Measurements from ENCODE around the gene TRPC6.

TRPC6 gene

GRCh38 chr11:101586965-101587364 lies 3.2 kb upstream of the TRPC6 start:
- H3K27ac ChIP-seq (ENCODE audit: low read depth, low read length, poor library complexity, severe bottlenecking), result no peak overlapping the region
- no peaks in the 10 kb centered on the region for H4K20me1 ChIP-seq (ENCODE audit: insufficient read depth, low read length)
- no peak overlapping the region for H2AFZ ChIP-seq (ENCODE audit: low read length)
- no peaks in the 10 kb centered on the region for H3K9me2 ChIP-seq (ENCODE audit: low read depth, low read length)
- H3K9ac ChIP-seq (ENCODE audit: low read length), result no peak overlapping the region
- no peaks in the 10 kb centered on the region for H3K79me2 ChIP-seq (ENCODE audit: insufficient read depth, low read length)
- no peak for TF ChIP-seq CTCF (IDR thresholded peaks at IDR 0.05; ENCODE audit: low read length)
- TF ChIP-seq EZH2 (IDR thresholded peaks at IDR 0.05; ENCODE audit: borderline replicate concordance, low read length), result no peak
- no peaks in the 10 kb centered on the region for H3K9me3 ChIP-seq (ENCODE audit: low read length)
- H3K4me3 ChIP-seq (ENCODE audit: low read depth, low read length, poor library complexity, severe bottlenecking), result no peak overlapping the region
- H3K27me3 ChIP-seq (ENCODE audit: insufficient read depth, low read length), result no peaks in the 10 kb centered on the region
- H3K4me1 ChIP-seq (ENCODE audit: insufficient read depth, low read length, severe bottlenecking), result no peaks in the 10 kb centered on the region
- H3F3A ChIP-seq (ENCODE audit: insufficient read depth, low read length), result no peaks in the 10 kb centered on the region
- no peaks in the 10 kb centered on the region for H3K36me3 ChIP-seq (ENCODE audit: insufficient read depth, low read length)
- no peak overlapping the region for H3K4me2 ChIP-seq (ENCODE audit: low read length)

- H3K4me1 ChIP-seq (ENCODE audit: insufficient read depth, low read length, severe bottlenecking), result no peaks in the 10 kb centered on the region
- no peak overlapping the region for H2AFZ ChIP-seq (ENCODE audit: low read length)
- H3K4me2 ChIP-seq (ENCODE audit: low read length), result no peak overlapping the region
- no peaks in the 10 kb centered on the region for H3K36me3 ChIP-seq (ENCODE audit: insufficient read depth, low read length)
- H3K9me2 ChIP-seq (ENCODE audit: low read depth, low read length), result no peaks in the 10 kb centered on the region
- no peak overlapping the region for H3K4me3 ChIP-seq (ENCODE audit: low read depth, low read length, poor library complexity, severe bottlenecking)
- no peaks in the 10 kb centered on the region for H3K79me2 ChIP-seq (ENCODE audit: insufficient read depth, low read length)
- H3K27ac ChIP-seq (ENCODE audit: low read depth, low read length, poor library complexity, severe bottlenecking), result no peak overlapping the region
- no peaks in the 10 kb centered on the region for H3K9me3 ChIP-seq (ENCODE audit: low read length)
- no peak overlapping the region for H3K9ac ChIP-seq (ENCODE audit: low read length)
- TF ChIP-seq CTCF (IDR thresholded peaks at IDR 0.05; ENCODE audit: low read length), result no peak
- no peaks in the 10 kb centered on the region for H4K20me1 ChIP-seq (ENCODE audit: insufficient read depth, low read length)
- no peaks in the 10 kb centered on the region for H3F3A ChIP-seq (ENCODE audit: insufficient read depth, low read length)
- H3K27me3 ChIP-seq (ENCODE audit: insufficient read depth, low read length), result no peaks in the 10 kb centered on the region
Observed at GRCh38 chr11:101584655-101585054, 848 bp upstream of the TRPC6 start.

GRCh38 chr11:101584129-101584515 lies 315 bp upstream of the TRPC6 start:
- Histone ChIP-seq H2AFZ (ENCODE audit: low read length) (no peak overlapping the region), H3F3A (ENCODE audit: insufficient read depth, low read length) (no peaks in the 10 kb centered on the region), H3K27ac (ENCODE audit: low read depth, low read length, poor library complexity, severe bottlenecking) (no peak overlapping the region), H3K9me2 (ENCODE audit: low read depth, low read length) (no peaks in the 10 kb centered on the region), H3K27me3 (ENCODE audit: insufficient read depth, low read length) (no peaks in the 10 kb centered on the region), H3K36me3 (ENCODE audit: insufficient read depth, low read length) (no peaks in the 10 kb centered on the region), H3K4me2 (ENCODE audit: low read length) (no peak overlapping the region), H4K20me1 (ENCODE audit: insufficient read depth, low read length) (no peaks in the 10 kb centered on the region), H3K4me1 (ENCODE audit: insufficient read depth, low read length, severe bottlenecking) (no peaks in the 10 kb centered on the region), H3K9ac (ENCODE audit: low read length) (no peak overlapping the region), H3K9me3 (ENCODE audit: low read length) (no peaks in the 10 kb centered on the region), H3K79me2 (ENCODE audit: insufficient read depth, low read length) (no peaks in the 10 kb centered on the region), H3K4me3 (ENCODE audit: low read depth, low read length, poor library complexity, severe bottlenecking) (no peak overlapping the region)
- no peak for TF ChIP-seq CTCF (IDR thresholded peaks at IDR 0.05; ENCODE audit: low read length)
- no peak for TF ChIP-seq EZH2 (IDR thresholded peaks at IDR 0.05; ENCODE audit: borderline replicate concordance, low read length)

Measured in OCI-LY1 (cell line).